ENCODE data around the gene PTPRCAP. TPM values are rescaled to one million over a fixed set of nuclear protein-coding genes. Genes with fewer than 3 reads are reported as not detected.

PTPRCAP gene
- total and polyA plus RNA-seq, 10 of the 15 experiments (the other 5 are each of a cell fraction or from before 2014, with no cell fraction given) = 4.7 to 266 (median 125) TPM

GRCh38 chr11:67441098-67441563 is 3.6 kb upstream of the PTPRCAP start:
- intact Hi-C loops (cut with micrococcal nuclease; ENCODE audit: unreplicated experiment) = no loop called here
- Histone ChIP-seq H3K9me3 (replicated peaks; ENCODE audit: control insufficient read depth, insufficient read depth, low read length) (no peaks in the 10 kb centered on the region), H3K36me3 (ENCODE audit: control insufficient read depth in 2 of 2, insufficient read depth in 2 of 2, low read length in 1 of 2) (peaks cover 0 to 2% of the 10 kb centered on the region in 2 experiments; a peak in 2 of 4 replicates), H3K27me3 (replicated peaks in 1 of 2; ENCODE audit: control insufficient read depth in 2 of 2, insufficient read depth in 2 of 2, low read length in 1 of 2) (no peaks in the 10 kb centered on the region), H4K20me1 (ENCODE audit: control insufficient read depth, insufficient read depth) (no peaks in the 10 kb centered on the region), H3K9ac (ENCODE audit: control insufficient read depth, insufficient read depth, low read length) (no peak overlapping the region), H3K4me2 (ENCODE audit: control insufficient read depth, insufficient read depth) (no peak overlapping the region), H3K4me1 (ENCODE audit: control insufficient read depth, insufficient read depth, low read length) (peaks cover 31% of the 10 kb centered on the region), H2AFZ (ENCODE audit: control insufficient read depth, low read depth, low read length) (no peak overlapping the region), H3K27ac (ENCODE audit: control insufficient read depth, insufficient read depth) (no peak overlapping the region), H3K79me2 (ENCODE audit: control insufficient read depth, insufficient read depth, low read length) (peaks cover 41% of the 10 kb centered on the region), H3K4me3 (no peak overlapping the region)
- no TSS peak for BruUV-seq (replicated peaks)
- RAD21 ChIA-PET (ENCODE audit: unreplicated experiment) = interaction anchor here (0.6 kb wide), 1 partner anchor 24 kb away, joined by 3 read pairs; no protein-coding TSS in a partner anchor
- ATAC-seq = no peak
- WGBS (ENCODE audit: insufficient coverage, insufficient replicate concordance, low lambda C conversion rate, missing lambda C conversion rate) = 71% methylated on average over 21 of the region's 21 CpGs
- SMC1A ChIA-PET (ENCODE audit: uncharacterized antibody, unreplicated experiment) = interaction anchor here (0.6 to 1.5 kb wide), 2 partner anchors 20 to 160 kb away, joined by 3 to 5 read pairs; no protein-coding TSS in a partner anchor
- TF ChIP-seq SUZ12 (IDR thresholded peaks at IDR 0.05; ENCODE audit: unreplicated experiment) = no peak
- TF ChIP-seq IKZF1 (conservative IDR thresholded peaks at IDR 0.05) = no peak
- no peak for TF ChIP-seq USF1 (IDR thresholded peaks at IDR 0.05; ENCODE audit: borderline replicate concordance, extremely low read length, insufficient read depth, low read depth, low read length)
- no peak for TF ChIP-seq CUX1 (IDR thresholded peaks at IDR 0.05; ENCODE audit: insufficient replicate concordance, low read depth, low read length)
- TF ChIP-seq POLR2AphosphoS2 (IDR thresholded peaks at IDR 0.05; ENCODE audit: low read depth, low read length) = 0 out of 2 replicates have a peak, but pooled peaks have one; percentile 38
- no peak for TF ChIP-seq CBX5 (IDR thresholded peaks at IDR 0.05; ENCODE audit: low read depth)
- TF ChIP-seq YY1 (IDR thresholded peaks at IDR 0.05; ENCODE audit: low read depth, low read length) = no peak
- no peak for TF ChIP-seq E2F8 (IDR thresholded peaks at IDR 0.05; ENCODE audit: low read depth, partially characterized antibody)
- no peak for TF ChIP-seq PBX3 (IDR thresholded peaks at IDR 0.05; ENCODE audit: insufficient replicate concordance, low read depth, low read length)
- TF ChIP-seq KLF5 (IDR thresholded peaks at IDR 0.05; ENCODE audit: partially characterized antibody) = no peak
- TF ChIP-seq GABPA (IDR thresholded peaks at IDR 0.05; ENCODE audit: low read depth) = no peak
- TF ChIP-seq KAT2A (conservative IDR thresholded peaks at IDR 0.05; ENCODE audit: control insufficient read depth, low read depth, low read length) = no peak
- peak; percentile 30 for TF ChIP-seq POLR2A (IDR thresholded peaks at IDR 0.05; ENCODE audit: low read depth, low read length)
- CTCF ChIA-PET = interaction anchor here (0.6 to 1.1 kb wide), 3 partner anchors 38 to 66 kb away, joined by 3 read pairs; partner anchors contain the start of gene TBC1D10C
- in situ Hi-C loops (cut with MboI) = no loop called here
- DNase-seq (ENCODE audit: low read depth, low spot score) = no peak
- POLR2A ChIA-PET = interaction anchor here (1.5 to 1.6 kb wide), 3 partner anchors 18 to 43 kb away, joined by 3 to 5 read pairs (median 5); partner anchors contain the start of gene PPP1CA
- FAIRE-seq = no peak

Data from GM12878 (cell line).